Kidney epithelial cell (primary cell): Measurements from ENCODE around the gene COL16A1. TPM values are rescaled to one million over a fixed set of nuclear protein-coding genes. Genes with fewer than 3 reads are reported as not detected.

Experiments
- DNase-seq: peaks from one replicate; pipeline ENCODE4 v3.0.0-alpha.2; 2010; ENCODE audit warnings: low read depth
- H3K27me3 ChIP-seq: 2 replicates; pipeline ENCODE4 v1.6.0; 2011; ENCODE audit warnings: low read length; ENCODE audit not compliant: control insufficient read depth, insufficient read depth
- H3K36me3 ChIP-seq: 2 replicates; pipeline ENCODE4 v1.5.1; 2011; ENCODE audit warnings: low read length; ENCODE audit not compliant: control insufficient read depth, insufficient read depth
- H3K4me3 ChIP-seq: 2 replicates; pipeline ENCODE4 v1.5.1; 2011; ENCODE audit warnings: low read depth, mild to moderate bottlenecking, control low read depth, low read length
- total RNA-seq: library from RNA; depleted of rRNA; stranded (reverse); fragments of >200 nt; gene quantifications from 2 replicates; pipeline ENCODE4 v1.2.3, GENCODE V29; 2015
- TF ChIP-seq, protein P1 (sequence below): IDR thresholded peaks from 2 replicates; pipeline ENCODE4 v1.5.1; 2011; ENCODE audit warnings: mild to moderate bottlenecking, moderate library complexity, low read length, control low read depth, inconsistent platforms; ENCODE audit not compliant: insufficient read depth, poor library complexity, severe bottlenecking

The COL16A1 gene
- total RNA-seq, 1 donor from 2014 or later, result 9.2 TPM

DNA sequence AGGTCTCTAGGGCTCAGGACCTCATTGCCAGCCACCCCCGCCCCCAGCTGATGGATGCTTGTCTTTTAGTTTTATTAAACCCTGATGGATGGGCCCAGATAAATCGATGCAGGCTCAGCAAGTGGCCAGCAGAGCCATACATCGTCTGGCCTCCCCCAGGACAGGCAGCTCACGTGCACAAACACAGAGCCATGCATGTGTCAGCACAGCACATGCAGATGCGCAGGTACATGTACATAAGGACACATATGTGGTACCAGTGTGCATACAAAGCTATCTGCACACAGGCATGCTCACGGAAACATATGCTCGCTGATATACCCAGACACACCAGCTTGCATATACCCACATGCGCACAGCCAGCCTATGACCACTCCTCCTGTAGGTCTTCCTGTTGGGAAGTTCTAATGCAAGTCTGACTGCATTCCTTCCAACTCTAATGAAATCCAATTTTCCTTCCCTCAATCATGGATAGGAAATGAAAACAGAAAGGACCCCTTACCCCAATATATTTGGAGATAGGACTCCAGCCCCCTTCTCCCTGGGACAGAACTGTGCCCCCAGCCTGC lies 897 bp downstream of the COL16A1 start:
- Histone ChIP-seq H3K27me3 (no peaks in the 10 kb centered on the region), H3K4me3 (no peak overlapping the region), H3K36me3 (no peaks in the 10 kb centered on the region)
- TF ChIP-seq, protein P1, sequence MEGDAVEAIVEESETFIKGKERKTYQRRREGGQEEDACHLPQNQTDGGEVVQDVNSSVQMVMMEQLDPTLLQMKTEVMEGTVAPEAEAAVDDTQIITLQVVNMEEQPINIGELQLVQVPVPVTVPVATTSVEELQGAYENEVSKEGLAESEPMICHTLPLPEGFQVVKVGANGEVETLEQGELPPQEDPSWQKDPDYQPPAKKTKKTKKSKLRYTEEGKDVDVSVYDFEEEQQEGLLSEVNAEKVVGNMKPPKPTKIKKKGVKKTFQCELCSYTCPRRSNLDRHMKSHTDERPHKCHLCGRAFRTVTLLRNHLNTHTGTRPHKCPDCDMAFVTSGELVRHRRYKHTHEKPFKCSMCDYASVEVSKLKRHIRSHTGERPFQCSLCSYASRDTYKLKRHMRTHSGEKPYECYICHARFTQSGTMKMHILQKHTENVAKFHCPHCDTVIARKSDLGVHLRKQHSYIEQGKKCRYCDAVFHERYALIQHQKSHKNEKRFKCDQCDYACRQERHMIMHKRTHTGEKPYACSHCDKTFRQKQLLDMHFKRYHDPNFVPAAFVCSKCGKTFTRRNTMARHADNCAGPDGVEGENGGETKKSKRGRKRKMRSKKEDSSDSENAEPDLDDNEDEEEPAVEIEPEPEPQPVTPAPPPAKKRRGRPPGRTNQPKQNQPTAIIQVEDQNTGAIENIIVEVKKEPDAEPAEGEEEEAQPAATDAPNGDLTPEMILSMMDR, result no peak
- no peak for DNase-seq

DNA sequence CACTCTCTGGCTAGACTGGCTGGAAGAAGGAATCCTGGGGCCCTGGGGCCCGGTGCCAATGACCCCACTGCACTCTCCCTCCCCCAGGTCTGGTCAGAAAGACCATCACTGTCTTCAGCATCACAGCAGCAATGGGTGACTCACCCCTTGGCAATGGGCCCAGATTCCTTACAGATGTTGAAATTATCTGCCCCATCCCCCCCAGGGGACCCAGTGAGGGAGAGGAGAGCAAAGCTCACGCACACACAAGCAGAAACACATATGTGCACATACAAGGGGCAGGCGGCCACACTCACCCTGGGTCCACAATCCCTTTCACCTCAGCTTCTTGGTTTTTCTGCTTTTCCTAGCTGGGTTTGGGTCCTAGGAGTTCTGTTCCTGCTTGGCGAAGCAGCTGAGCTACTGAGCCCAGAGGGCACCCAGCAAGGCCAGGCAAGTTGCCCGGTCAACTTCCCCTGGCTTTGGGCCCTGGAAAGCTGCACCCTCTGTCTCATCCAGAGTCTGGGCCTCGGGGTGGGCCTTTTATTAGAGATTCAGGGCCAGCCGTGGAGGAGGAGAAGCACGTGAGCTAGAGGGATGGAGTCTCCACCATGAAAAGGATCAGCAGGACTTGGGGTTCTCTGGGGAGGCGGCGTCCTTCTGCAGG lies 2.6 kb downstream of the COL16A1 start:
- DNase-seq, result peak; percentile 81
- TF ChIP-seq, protein P1, result no peak
- H3K4me3 ChIP-seq, result no peak overlapping the region
- H3K27me3 ChIP-seq, result no peaks in the 10 kb centered on the region
- no peaks in the 10 kb centered on the region for H3K36me3 ChIP-seq

DNA sequence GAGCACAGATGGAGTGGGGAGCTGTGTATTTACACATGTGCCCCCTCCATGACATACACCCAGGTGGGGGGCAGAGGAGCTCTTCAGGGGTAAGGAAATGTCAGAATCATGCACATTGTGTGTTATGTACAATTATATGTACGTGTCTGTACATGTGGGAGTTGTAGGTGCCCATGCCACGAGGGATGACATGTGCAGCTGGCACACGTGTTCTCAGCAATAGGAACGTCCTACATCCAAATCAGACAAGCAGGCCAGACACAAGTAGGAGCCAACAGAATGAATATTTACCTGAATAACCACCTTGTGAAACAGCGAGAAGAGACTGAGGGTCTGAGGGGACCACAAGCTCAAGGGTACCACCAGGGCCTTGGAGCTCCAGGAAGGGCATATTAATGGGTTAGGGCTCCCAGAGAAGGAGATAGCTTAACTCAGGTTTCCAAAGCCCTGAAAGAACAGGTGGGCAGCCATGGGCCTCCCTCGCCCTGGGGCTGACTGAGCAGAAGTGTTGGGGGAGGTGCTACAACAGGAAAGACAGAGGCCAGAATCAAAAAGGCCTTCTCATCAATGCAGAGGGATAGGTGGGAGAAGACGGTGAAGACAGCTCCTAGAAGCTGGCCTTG lies 3.2 kb downstream of the COL16A1 start:
- H3K36me3 ChIP-seq, result no peaks in the 10 kb centered on the region
- no peak overlapping the region for H3K4me3 ChIP-seq
- DNase-seq, result no peak

DNA sequence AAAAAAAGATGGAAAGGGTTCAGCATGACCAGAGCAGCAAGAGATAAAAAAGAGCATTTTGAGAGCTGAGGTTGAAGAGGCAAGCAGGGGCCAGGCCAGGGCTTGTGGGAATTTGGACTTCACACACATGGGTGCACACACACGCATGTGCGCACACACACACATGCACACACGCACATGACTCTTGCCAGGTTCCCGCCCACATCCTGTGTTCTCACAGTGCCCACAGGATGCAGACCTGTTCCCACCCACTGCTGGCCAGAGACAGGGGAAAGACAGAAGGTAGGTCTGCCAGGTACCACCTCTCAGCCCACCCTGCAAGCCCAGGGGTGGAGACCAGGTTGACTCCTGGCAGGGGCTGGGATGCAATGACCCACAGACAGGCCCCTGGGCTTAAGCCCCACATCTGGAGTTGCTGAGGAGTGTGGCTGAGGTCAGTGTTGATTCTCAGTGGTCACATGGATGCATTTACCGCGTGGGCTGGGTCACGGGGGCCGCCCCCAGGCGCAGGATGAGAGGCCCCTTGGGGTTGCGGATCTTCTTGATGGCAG lies 4.4 kb downstream of the COL16A1 start:
- no peak for DNase-seq
- TF ChIP-seq, protein P1, result no peak
- Histone ChIP-seq H3K4me3 (no peak overlapping the region), H3K36me3 (no peaks in the 10 kb centered on the region), H3K27me3 (no peaks in the 10 kb centered on the region)

More for the DNA sequence above, 3.2 kb downstream of the COL16A1 start:
- TF ChIP-seq, protein P1, result no peak
- no peaks in the 10 kb centered on the region for H3K27me3 ChIP-seq

DNA sequence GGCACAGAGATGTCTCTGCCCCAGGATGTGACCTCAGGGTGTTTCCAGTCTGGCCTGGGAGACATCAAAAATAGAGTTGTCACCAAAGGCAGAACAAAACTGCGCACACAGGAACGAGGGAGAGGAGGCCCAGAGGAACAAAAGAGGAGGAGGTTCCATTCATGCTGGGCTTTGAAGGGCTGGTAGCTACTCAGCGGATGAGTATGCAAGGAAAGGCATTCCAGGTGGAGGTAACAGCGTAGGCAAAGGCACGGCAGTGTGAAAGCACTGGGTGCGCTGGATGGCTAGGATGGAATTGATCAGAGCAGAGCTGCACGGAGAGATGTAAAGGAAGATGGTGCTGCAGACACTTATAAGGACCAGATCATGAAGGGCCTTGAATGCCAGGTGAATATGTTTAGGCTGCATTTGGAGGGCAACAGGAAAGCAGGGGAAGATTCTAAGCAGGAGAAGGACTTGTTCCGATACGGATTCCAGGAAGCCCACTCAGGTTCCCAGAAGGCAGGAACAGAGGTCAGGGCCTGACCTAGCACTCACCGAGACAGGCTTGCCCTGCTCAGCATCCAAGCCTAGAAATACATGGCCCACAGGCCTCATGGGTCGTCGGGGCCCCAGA lies 6.3 kb downstream of the COL16A1 start:
- Histone ChIP-seq H3K36me3 (no peaks in the 10 kb centered on the region), H3K27me3 (no peaks in the 10 kb centered on the region), H3K4me3 (no peak overlapping the region)
- TF ChIP-seq, protein P1, result no peak
- no peak for DNase-seq
